G401 (cell line): ENCODE results near the gene USHBP1. TPM values are rescaled to one million over a fixed set of nuclear protein-coding genes. Genes with fewer than 3 reads are reported as not detected.
A peak's percentile ranks its signal among the peaks of the same experiment; 100 is the strongest.
"Not testable (repeated sequence)": the region's sequence is repeated elsewhere in the genome, so short reads cannot be mapped to it uniquely, and the experiment has no call there.

Experiments used
- DNase-seq: peaks from one replicate; pipeline ENCODE4 v3.0.0-alpha.2; 2015; ENCODE audit warnings: low spot score
- in situ Hi-C: cut with HindIII; loops from 2 replicates; pipeline ENCODE4 v1.10.0; 2016; ENCODE audit warnings: low sequenced_read_pairs, mixed read lengths
- total RNA-seq: library from RNA; depleted of rRNA; stranded (reverse); fragments of >200 nt; shearing (Covaris generic); gene quantifications from 2 replicates; pipeline ENCODE4 v1.2.3, GENCODE V29; 2014

The USHBP1 gene
- total RNA-seq, 1 experiment from 2014 or later: 0.41 TPM

DNA sequence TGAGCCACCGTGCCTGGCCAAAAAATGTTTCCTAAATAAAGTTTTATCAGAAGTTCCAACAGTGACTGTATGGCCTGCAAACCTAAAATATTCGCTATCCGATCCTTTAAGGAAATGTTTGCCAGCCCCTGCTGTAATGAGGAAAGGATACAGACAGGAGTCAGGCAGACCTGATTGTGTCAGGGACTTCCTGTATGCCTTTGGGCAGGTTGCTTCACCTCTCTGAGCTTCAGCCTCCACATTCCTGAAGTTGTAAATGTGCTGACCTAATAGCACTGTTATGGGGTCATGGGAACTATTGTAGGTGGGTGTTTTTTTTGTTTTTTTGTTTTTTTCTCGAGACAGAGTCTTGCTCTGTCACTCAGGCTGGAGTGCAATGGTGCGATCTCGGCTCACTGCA is 32.4 kb upstream of the USHBP1 start:
- in situ Hi-C loops: no loop called here
- DNase-seq: no peak

DNA sequence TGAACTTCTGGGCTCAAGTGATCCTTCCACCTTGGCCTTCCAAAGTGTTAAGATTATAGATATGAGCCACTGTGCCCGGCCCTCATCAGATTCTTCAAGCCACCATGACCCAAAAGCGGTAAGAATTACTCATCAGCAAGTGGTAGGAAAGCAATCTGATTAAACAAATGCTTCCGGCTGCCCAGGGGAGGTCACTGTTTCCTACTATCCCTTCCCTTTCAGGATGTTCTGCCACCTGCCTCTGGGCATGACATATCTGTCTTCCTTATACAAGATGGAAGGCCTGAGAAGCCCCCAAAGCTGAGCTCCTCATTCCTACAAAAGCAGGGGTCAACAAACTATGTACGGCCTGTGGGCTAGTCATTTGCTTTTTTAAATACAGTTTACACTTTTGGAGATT is 31.7 kb upstream of the USHBP1 start:
- in situ Hi-C loops: no loop called here

DNA sequence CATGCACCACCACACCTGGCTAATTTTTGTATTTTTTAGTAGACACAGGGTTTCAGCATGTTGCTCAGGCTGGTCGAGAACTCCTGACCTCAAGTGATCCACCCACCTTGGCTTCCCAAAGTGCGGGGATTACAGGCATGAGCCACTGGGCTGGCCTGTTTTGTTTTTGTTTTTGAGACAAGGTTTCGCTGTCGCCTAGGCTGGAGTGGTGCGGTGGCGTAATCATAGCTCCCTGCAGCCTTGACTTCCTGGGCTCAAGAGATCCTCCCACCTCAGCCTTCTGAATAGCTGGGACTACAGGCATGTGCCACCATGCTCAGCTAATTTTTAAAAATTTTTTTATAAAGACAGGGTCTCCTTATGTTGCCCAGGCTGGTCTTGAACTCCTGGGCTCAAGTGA is 31.0 kb upstream of the USHBP1 start:
- in situ Hi-C loops, DNase-seq: not testable (repeated sequence)

More for the DNA sequence above, 31.7 kb upstream of the USHBP1 start:
- no peak for DNase-seq

DNA sequence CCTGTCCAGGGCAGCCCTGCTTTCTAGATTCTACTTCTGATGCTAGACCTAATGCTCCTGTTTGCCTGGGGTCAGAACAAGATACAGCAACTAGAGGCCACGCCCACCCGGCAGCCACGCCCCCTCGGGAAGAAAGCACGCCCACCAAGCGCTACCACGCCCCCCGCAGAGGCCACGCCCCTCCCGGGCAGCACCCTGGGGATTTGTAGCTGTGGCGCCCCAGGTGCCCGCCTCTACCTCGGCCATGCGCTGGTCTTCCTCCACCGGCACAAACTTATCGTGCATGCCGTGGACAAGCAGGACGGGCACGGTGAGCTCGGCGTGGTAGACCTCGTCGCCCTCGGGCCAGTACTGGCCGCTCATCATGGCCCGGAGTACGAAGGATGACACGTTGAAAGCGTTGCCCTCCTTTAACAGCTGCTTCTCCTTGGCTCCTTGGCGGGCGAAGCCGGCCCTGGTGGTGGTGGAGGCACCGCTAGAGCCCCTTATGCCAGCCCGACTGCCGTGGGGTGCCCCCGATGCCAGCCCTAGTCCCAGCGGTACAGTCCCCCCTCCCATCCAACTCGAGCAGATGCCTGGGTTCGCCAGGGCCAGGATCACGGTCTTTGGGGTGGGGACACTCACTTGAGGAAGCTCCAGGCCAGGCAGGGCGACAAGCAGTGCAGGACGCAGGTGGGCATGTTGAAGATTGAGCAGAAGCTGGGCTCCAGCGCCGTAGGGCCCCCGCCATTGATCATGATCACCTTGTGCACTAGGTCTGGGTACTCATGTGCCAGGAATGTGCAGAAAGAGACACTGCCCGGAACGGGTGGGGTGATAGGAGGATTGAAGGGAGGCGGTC is 29.7 kb upstream of the USHBP1 start:
- in situ Hi-C loops: no loop called here
- DNase-seq: no peak

DNA sequence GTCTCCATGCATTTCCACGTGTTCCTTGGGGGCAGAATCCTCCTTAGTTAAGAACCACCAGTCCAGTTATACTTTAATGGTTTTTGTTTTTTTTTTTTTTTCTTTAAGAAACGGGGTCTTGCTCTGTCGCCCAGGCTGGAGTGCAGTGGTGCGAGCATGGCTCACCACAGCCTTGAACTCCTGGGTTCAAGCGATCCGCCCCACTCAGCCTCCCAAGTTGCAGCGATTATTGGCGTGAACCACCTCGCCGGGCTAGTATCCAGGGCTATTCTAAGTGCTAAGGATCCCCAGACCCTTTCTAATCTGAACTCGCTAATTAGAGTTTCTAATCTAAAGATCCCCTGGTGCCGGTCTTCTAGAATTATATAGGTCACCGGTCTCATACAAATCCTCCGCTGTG is 29.1 kb upstream of the USHBP1 start:
- no peak for DNase-seq

DNA sequence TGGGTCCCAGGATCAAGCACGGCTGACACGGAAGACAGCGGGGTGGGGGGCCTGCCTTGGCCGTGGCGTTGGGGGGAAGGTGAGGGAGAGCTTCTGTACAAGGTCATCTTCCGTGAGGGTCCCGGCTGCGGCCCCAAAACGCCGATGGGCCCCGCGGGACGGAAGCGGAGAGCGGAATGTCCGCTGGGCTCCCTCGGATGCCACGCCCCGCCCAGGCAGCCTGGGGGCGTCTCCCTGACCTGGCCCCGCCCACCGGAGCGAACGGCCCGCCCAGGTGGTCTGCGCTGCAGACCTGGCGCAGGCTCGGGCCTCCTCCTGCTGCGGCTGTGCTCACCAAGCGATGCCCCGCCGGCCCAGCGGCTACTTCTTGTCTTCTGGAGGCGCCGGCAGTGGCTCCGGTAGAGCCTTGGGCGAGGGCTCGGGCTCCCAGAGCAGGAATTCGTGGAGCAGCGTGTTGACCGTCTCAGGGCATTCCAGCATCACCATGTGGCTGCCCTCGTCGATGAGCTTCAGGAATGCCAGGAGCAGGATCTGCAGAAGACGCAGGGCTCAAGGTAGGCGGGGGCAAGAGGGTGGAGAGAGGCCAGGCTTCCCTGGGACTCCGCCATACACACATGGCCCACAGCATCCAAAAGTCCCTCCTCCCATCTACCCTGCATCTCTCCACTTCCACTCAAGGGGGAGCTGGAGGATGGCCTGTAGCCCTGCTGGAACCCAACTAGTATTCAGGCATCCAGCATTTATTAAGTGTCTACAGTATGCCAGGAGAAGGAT is 27.9 kb upstream of the USHBP1 start:
- in situ Hi-C loops: no loop called here

More for the DNA sequence above, 29.1 kb upstream of the USHBP1 start:
- in situ Hi-C loops: no loop called here

DNA sequence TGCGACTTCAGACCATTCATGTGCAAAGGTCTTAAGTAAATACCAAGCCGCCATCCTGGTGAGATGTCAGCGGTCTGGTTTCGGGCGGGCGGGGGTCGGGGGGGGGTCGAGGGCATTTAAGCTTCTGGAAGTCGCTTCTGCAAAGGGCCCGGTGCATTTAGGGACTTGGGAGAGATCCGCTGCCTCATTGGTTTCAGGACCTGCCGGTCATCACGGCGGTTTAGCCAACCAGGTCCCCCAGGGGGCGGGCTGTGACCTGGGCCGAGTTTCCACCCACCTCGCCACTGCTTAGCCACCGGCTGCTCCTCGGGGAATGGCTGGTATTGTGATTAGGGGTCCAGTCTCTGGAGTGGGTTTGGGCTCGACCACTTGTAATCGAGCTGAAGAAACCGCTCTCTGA is 24.9 kb upstream of the USHBP1 start:
- in situ Hi-C loops: no loop called here
- DNase-seq: peak; percentile 60

More for the DNA sequence above, 27.9 kb upstream of the USHBP1 start:
- peak; percentile 87 for DNase-seq

DNA sequence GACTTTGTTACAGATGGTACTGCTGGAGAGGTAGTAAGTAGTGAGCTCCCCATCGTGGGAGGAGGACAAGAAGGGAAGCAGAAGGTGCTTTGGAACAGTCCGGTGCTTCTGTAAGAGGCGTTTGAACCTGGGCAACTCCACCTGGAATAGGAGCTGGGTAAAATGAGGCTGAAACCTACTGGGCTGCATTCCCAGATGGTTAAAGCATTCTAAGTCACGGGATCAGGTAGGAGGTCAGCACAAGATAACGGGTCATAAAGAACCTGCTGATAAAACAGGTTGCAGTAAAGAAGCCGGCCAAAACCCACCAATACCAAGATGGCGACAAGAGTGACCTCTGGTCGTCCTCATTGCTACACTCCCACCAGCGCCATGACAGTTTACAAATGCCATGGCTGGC is 22.2 kb upstream of the USHBP1 start:
- DNase-seq: no peak

DNA sequence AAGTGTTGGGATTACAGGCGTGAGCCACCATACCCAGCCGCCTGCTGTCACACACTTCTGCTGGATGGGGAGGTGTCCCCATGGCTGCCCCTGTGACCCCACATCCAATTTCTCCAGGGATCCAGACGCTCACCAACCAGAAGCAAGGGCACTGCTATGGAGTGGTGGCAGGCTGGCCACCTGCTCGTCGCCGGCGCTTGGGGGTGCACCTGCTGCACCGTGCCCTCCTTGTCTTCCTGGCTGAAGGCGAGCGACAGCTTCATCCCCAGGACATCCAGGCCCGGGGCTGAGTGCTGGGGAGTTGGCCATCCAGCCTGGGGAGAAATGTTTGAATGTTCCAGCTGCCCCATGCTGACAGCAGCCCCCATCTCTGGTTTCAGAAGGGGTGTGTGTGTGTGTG is 21.7 kb upstream of the USHBP1 start:
- DNase-seq: no peak
- in situ Hi-C loops: no loop called here

More for the DNA sequence above, 22.2 kb upstream of the USHBP1 start:
- in situ Hi-C loops: no loop called here

DNA sequence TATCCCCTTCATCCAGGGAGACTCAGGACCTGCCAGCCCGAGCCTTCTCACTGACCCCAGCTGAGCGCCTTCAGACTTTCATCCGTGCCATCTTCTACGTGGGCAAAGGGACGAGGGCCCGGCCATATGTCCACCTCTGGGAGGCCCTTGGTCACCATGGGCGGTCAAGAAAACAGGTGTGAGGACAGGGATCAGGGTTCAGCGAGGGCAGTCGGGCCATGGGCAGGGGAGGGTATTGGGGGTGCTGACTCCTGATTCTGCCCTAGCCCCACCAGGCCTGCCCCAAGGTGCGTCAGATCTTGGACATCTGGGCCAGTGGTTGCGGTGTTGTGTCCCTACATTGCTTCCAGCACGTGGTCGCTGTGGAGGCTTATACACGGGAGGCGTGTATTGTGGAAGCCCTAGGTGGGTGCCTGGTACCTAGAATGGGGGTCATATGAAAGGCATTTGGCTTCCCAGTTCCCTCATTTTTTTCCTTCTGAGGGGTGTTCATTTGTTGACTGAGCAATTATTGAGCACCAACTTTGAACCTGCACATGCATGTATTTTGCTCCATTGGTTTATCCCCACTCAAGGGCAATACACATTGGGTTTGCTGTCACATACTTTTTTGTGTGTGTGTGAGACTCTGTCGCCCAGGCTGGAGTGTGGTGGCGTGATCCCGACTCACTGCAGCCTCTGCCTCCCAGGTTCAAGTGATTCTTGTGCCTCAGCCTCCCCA is 21.0 kb upstream of the USHBP1 start:
- no peak for DNase-seq
- in situ Hi-C loops: no loop called here

DNA sequence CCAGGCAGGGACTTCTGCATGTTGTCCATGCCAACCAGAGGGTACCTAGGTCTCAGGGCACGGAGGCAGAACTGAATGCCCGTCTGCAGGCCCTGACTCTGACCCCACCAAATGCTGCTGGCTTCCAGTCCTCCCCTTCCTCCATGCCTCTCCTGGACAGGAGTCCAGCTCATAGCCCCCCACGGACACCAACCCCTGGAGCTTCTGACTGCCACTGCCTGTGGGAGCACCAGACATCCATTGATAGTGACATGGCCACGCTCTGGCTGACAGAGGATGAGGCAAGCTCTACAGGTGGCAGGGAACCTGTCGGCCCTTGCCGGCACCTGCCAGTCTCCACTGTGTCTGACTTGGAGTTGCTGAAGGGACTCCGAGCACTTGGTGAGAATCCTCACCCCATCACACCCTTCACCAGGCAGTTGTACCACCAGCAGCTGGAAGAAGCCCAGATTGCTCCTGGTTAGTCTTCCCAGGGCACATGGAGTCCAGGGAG is 19.0 kb upstream of the USHBP1 start:
- no peak for DNase-seq
- in situ Hi-C loops: no loop called here

DNA sequence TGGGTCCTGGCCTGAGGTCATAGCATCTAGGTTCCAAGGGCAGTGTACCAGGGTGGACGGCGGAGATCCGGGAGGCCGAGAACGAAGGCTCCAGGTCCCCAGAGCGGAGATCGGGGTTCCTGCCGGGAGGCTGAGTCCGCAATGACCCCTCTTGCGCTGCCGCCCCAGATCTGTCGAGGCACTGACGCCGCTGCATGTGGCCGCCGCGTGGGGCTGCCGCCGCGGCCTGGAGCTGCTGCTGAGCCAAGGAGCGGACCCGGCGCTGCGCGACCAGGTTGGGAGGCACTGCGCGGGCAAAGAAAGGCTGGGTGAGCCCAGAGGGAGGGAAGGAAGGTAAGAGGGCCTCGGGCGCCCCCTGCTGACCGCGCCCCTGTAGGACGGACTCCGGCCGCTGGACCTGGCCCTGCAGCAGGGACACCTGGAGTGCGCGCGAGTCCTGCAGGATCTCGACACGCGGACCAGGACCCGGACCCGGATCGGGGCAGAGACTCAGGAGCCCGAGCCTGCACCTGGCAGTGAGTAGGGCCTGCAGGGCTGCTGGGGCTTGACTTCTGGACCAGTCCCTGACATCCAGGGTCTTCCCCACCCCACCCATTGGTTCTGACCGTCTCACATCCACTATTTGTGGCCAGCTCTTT is 18.1 kb upstream of the USHBP1 start:
- in situ Hi-C loops: no loop called here
- peak; percentile 79 for DNase-seq

DNA sequence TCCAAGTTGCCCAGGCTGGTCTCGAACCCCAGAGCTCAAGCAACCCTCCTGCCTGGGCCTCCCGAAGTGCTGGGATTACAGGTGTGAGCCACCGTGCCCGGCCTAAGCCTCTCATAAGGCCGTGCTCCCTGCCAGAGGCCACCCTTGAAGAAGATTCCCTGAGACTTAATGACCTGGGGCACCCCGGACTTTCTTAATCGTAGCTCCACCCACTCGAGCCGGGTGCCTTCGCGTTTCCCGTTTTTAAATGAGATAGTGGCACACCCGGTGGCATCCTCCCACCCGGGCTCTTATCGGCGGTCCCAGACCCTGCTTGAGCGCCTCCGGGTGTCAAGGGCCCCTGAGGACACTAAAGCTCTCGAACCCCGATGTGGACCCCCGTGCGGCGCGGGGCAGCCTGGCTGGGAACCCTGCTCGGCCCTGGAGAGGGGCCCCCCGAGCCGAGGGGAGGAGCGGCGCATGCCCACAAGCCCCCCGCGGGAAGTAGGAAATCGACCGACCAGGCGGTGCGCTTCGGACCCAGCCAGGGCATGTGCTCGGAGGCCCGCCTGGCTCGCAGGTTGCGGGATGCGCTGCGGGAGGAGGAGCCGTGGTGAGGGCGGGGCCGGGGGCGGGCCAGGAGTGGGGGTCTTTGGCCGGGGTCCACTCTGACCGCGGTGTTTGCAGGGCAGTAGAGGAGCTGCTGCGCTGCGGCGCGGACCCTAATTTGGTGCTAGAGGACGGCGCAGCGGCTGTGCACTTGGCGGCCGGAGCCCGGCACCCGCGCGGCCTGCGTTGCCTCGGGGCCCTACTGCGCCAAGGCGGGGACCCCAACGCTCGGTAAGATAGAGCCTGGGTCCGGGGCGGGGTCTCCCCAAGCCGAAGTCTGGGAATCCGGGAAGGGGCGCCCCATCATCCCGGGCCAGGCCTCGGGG is 17.1 kb upstream of the USHBP1 start, which contains the start of gene ANKLE1:
TSS of gene ANKLE1 (plus strand) at position 511 of the 914 bp plus-strand sequence. CDS start at position 531, 20 bp downstream.
- no peak for DNase-seq
- in situ Hi-C loops: no loop called here

DNA sequence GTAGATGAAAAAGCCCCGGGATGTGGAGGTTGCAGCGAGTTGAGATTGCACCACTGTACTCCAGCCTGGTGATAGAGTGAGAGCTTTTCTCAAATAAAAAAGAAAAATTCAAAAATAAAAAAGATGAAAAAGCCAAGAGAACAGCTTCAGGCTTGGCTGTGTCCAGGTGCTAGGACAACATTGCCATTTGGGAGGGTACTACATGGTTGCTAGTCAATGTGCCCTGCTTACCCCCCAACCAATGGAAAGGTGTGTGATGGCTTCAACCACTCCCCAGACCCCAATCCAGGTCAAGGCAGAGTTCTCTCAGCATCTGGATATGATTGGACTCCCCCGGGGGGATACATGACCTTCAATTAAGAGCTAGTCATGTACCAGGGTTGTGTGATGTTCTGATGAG is 14.9 kb upstream of the USHBP1 start:
- in situ Hi-C loops: no loop called here

DNA sequence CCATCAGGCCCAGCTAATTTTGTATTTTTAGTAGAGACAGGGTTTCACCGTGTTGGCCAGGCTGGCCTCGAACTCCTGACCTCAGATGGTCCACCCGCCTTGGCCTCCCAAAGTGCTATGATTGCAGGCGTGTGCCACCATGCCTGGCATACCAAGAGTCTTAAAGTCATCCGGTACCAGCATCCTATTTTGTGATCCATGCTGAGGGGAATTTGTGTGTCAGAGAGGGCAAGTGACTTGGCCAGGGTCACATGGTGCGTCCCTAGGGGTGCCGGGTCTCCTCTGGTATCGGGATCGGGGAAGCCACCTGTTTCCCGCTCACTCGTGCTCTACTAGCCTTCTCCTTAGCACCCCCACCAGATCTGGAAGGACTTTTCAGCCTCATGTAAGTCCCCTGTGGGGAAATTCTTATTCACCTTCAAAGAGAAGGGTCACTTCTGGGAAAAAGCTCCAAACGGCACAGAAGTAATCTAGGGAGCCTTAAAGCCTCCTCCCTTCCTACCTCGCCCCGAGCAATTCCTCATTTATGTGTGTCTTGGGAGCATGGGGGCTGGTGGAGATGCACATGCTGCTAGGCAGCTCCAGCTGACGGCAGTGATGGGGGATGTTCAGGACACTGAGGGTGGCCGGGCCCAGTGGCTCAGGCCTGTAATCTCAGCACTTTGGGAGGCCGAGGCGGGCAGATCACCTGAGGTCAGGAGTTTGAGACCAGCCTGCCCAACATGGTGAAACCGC is 11.1 kb upstream of the USHBP1 start:
- in situ Hi-C loops: no loop called here

More for the DNA sequence above, 14.9 kb upstream of the USHBP1 start:
- DNase-seq: no peak

DNA sequence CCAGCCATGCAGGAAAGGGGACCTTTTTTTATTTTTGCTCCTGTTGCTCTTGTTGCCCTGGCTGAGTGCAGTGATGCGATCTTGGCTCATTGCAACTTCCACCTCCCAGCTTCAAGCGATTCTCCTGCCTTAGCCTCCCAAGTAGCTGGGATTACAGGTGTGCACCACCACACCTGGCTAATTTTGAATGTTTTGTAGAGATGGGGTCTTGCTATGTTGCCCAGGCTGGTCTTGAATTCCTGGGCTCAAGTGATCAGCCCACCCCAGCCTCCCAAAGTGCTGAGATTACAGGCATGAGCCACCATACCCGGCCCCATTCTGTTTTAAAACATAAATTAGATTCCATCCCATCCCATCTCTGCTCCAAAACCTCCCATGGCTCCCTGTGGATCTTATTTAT is 10.3 kb upstream of the USHBP1 start:
- DNase-seq, in situ Hi-C loops: not testable (repeated sequence)

More for the DNA sequence above, 11.1 kb upstream of the USHBP1 start:
- no peak for DNase-seq

DNA sequence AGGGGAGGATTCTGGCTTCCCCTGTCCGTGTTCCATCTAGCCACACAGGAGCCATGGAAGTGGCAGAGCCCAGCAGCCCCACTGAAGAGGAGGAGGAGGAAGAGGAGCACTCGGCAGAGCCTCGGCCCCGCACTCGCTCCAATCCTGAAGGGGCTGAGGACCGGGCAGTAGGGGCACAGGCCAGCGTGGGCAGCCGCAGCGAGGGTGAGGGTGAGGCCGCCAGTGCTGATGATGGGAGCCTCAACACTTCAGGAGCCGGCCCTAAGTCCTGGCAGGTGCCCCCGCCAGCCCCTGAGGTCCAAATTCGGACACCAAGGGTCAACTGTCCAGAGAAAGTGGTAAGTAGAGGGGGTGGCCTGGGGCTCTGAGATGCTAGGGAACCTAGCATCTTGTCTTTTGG is 4.2 kb upstream of the USHBP1 start:
- DNase-seq: no peak
- in situ Hi-C loops: no loop called here
